Dermis blood vessel endothelial cell (primary cell): ENCODE measurements around the gene INO80C. TPM values are rescaled to one million over a fixed set of nuclear protein-coding genes. Genes with fewer than 3 reads are reported as not detected.
"Not testable (repeated sequence)": the region's sequence is repeated elsewhere in the genome, so short reads cannot be mapped to it uniquely, and the experiment has no call there.

Experiments used
- DNase-seq: peaks from one replicate; pipeline ENCODE4 v3.0.0; 2010
- total RNA-seq: library from RNA; depleted of rRNA; stranded (reverse); fragments of >200 nt; gene quantifications from 2 replicates; pipeline ENCODE4 v1.2.3, GENCODE V29; 2014

INO80C gene
- total RNA-seq, 1 donor from 2014 or later = 8.7 TPM

DNA sequence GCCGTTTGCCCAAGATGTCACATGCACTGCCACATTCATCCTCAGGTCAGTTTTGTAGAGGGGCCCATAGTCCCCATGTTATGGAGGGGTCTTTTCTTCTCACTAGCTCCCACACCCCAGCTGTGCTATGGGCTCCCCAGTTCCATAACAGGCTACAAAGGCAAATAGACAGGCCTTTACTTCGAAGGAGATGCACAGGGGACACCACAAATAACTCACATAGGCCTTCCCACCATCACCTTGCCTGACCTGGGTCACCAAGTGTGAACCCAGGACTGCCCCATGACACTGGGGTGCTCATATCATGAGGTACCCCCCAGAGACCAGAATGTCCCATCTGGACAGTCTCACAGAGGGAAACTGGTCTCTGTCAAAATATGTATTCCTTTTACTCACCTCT lies 15.0 kb upstream of the INO80C start:
- DNase-seq = no peak

DNA sequence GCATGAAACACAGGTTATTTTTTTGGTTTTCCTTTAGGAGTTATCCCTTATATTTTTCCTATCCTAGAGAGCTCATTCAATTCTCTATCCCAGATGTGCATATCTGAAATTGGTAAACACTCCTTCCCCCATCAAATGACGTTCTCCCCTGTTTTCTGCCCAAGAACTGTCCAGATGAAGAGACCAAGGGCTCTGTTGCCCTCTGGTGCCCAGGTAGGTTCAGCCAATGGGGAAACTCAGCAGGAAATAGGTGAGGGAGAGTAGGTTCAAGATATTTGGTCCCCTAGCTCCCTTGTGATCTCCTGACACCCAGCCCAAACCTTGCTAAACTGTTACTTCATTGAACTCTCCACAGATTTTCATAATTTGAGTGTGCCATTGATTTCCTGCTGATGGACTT lies 14.1 kb upstream of the INO80C start:
- DNase-seq = no peak

DNA sequence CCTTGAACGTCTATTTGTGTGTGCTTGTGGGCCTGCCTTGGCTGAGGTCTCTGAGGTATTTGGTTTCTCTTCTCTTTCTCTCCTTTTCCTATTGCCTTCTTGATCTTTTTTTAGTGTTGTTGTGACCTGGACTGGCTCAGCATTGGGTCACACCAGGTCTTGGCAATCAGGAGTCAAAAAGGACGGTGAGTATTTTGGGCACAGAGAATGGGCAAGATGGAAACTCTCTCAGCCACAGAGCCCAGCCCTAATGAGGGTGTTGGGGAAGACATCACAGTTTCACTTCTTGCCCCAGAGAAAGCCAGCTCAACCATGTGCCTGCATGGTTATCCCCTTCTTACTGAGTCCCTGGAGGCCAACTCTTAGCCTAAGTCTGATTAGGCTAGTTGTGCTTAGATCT lies 13.7 kb upstream of the INO80C start:
- no peak for DNase-seq

DNA sequence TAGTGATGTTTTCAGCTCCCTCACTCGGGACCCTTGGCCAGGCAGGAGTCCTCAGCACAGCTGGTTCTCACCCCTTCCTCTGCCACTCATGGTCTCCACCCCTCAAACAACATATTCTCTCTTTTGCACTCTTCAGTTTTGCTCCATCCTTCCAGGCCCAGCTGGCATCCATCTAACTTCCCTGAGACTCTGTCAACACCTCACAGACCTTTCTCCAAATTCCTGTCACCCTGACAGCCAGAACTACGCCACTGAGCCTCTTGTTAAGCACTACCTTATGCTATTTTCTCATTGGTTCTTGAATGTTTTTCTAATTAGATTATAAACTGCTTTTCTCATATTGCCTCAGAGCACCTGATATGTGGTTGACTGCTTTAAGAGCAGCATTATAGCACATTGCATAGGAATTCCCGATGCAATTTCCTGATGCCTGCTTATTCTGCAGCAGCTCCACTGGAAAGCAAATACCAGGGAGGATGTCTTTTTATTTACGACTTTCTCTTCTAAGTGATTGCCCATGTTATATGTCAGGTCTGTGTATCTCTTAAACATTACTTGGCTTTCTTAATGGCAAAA lies 12.4 kb upstream of the INO80C start:
- no peak for DNase-seq

GRCh38 chr18:35508746-35509338 lies 11.1 kb upstream of the INO80C start:
- no peak for DNase-seq

DNA sequence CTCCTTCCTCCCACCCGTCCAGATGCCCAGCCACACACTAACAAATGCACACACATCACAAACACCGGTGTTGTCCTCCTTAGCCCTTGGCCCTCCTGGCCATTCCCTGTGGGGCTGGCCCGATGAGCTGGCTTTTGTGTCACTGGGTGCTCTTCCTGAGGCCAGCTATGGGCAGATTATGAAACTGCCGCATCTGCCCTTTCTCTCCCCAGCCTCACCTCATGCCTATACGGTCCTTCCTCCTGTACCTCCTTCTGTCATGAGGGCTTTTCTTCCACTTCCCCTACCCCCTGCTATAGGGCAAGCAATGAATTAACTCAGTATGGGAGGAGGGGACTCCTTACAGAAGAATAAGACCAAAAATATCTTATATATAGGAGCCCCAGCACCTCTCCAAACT lies 10.3 kb upstream of the INO80C start:
- DNase-seq = no peak

GRCh38 chr18:35507623-35508022 lies 9.9 kb upstream of the INO80C start:
- no peak for DNase-seq

- no peak for DNase-seq
Observed at GRCh38 chr18:35507192-35507591, 9.4 kb upstream of the INO80C start.

DNA sequence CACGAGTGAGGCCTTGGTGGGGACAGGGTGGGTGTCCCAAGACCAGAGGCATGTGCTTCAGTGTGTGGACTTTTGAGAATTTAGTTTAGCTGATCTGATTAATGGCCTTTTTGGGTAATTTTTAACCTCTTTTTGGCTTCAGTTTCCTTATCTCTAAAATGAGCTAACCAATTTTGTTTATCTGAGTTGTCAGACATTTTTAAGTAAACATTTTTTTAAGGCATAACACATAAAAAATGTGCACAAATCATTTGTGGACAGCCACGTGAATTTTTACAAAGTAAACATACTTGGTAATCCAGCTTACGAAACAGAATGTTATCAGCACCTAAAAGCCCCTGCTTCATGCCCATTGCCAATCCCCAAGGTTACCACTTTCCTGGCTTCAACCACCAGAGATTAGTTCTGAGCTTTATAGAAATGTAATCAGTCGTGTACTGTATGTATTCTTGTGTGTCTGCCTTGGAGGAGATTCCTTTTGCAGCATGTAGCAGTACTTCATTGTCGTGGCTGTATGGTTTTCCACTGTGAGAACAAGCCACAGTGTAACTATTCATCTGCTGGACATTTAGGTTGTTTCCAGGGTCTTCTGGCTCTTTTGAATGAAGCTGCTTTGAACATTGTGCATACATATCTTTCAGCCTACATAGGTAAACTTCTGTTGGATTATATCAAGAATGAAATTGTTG lies 8.4 kb upstream of the INO80C start:
- no peak for DNase-seq

- no peak for DNase-seq
Observed at GRCh38 chr18:35504996-35505395, 7.2 kb upstream of the INO80C start.

DNA sequence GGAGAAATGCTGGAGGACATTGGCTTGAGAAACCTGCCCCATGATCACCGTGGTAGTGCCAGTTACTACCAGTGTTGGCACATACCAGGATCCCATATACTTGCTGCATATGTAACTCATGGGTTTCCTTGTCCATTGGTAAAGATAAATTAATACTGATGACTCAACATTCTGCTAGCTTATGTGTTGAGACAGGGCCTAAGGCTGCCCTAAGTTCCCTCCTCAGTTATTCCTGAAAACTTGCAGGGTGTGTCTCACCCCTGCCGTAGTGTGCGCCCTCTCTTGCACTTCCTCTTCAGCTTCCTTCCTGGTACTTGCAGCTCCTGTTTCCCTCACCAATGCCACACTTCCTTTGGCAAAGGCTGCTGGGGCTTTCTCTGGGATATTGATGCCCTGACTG lies 4.3 kb upstream of the INO80C start:
- DNase-seq = no peak

GRCh38 chr18:35501369-35501768 lies 3.6 kb upstream of the INO80C start:
- DNase-seq = no peak

- no peak for DNase-seq
Observed at GRCh38 chr18:35500113-35500512, 2.4 kb upstream of the INO80C start.

- DNase-seq = no peak
Observed at GRCh38 chr18:35497027-35497369, 762 bp downstream of the INO80C start.

GRCh38 chr18:35495536-35496314 lies 2.0 kb downstream of the INO80C start:
- no peak for DNase-seq

GRCh38 chr18:35494251-35495220 lies 3.2 kb downstream of the INO80C start:
- no peak for DNase-seq

GRCh38 chr18:35491700-35492077 lies 6.1 kb downstream of the INO80C start:
- DNase-seq = peak; percentile 49

GRCh38 chr18:35490894-35491699 lies 6.7 kb downstream of the INO80C start:
- no peak for DNase-seq

GRCh38 chr18:35489913-35490490 lies 7.8 kb downstream of the INO80C start:
- peak; percentile 33 for DNase-seq

DNA sequence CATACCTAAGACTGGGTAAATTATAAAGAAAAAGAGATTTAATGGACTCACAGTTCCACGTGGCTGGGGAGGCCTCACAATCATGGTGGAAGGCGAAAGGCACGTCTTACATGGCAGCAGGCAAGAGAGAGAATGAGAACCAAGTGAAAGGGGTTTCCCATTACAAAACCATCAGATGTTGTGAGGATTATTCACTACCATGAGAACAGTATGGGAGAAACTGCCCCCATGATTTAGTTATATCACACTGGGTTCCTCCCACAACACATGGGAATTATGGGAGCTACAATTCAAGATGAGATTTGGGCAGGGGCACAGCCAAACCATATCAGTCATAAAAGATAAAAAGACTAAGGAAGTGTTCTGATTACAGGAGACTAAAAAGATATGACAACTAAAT lies 8.5 kb downstream of the INO80C start:
- DNase-seq = not testable (repeated sequence)

DNA sequence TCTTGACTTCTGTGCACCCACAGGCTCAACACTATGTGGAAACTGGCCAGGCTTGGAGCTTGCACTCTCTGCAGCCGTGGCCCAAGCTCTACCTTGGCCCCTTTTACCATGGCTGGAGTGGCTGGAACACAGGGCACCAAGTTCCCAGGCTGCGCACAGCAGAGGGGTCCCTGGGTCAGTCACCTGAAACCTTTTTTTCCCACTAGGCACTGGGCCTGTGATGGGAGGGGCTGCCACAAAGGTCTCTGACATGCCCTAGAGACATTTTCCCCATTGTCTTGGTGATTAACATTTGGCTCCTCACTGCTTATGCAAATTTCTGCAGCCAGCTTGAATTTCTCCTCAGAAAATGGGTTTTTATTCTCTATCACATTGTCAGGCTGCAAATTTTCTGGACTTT lies 9.4 kb downstream of the INO80C start:
- DNase-seq = not testable (repeated sequence)
